ENCODE data around the gene BPIFB4. TPM values are rescaled to one million over a fixed set of nuclear protein-coding genes. Genes with fewer than 3 reads are reported as not detected.

The BPIFB4 gene
- polyA plus RNA-seq, 3 donors = not detected

- no peak for DNase-seq (ENCODE audit: low read depth in 3 of 3, low spot score in 2 of 3)
Observed at GRCh38 chr20:33059741-33060390, 19.6 kb upstream of the BPIFB4 start.

- DNase-seq (ENCODE audit: low read depth in 3 of 3, low spot score in 2 of 3) = no peak
Observed at GRCh38 chr20:33061658-33062028, 17.8 kb upstream of the BPIFB4 start.

GRCh38 chr20:33062105-33062824 lies 17.2 kb upstream of the BPIFB4 start:
- no peak for DNase-seq (ENCODE audit: low read depth in 3 of 3, low spot score in 2 of 3)

- no peak for DNase-seq (ENCODE audit: low read depth in 3 of 3, low spot score in 2 of 3)
Observed at GRCh38 chr20:33062825-33063149, 16.7 kb upstream of the BPIFB4 start.

GRCh38 chr20:33063271-33063670 lies 16.2 kb upstream of the BPIFB4 start:
- DNase-seq (ENCODE audit: low read depth in 3 of 3, low spot score in 2 of 3) = no peak

GRCh38 chr20:33064572-33065287 lies 14.7 kb upstream of the BPIFB4 start:
- DNase-seq (ENCODE audit: low read depth in 3 of 3, low spot score in 2 of 3) = no peak

GRCh38 chr20:33065785-33066184 lies 13.7 kb upstream of the BPIFB4 start:
- DNase-seq (ENCODE audit: low read depth in 3 of 3, low spot score in 2 of 3) = no peak

GRCh38 chr20:33067806-33068205 lies 11.6 kb upstream of the BPIFB4 start:
- no peak for DNase-seq (ENCODE audit: low read depth in 3 of 3, low spot score in 2 of 3)

- DNase-seq (ENCODE audit: low read depth in 3 of 3, low spot score in 2 of 3) = no peak
Observed at GRCh38 chr20:33068251-33068939, 11.0 kb upstream of the BPIFB4 start.

- no peak for DNase-seq (ENCODE audit: low read depth in 3 of 3, low spot score in 2 of 3)
Observed at GRCh38 chr20:33069673-33070072, 9.8 kb upstream of the BPIFB4 start.

GRCh38 chr20:33070111-33071053 lies 9.1 kb upstream of the BPIFB4 start:
- DNase-seq (ENCODE audit: low read depth in 3 of 3, low spot score in 2 of 3) = no peak

GRCh38 chr20:33071198-33071597 lies 8.2 kb upstream of the BPIFB4 start:
- no peak for DNase-seq (ENCODE audit: low read depth in 3 of 3, low spot score in 2 of 3)

GRCh38 chr20:33072362-33072761 lies 7.1 kb upstream of the BPIFB4 start:
- DNase-seq (ENCODE audit: low read depth in 3 of 3, low spot score in 2 of 3) = no peak

- no peak for DNase-seq (ENCODE audit: low read depth in 3 of 3, low spot score in 2 of 3)
Observed at GRCh38 chr20:33072813-33073212, 6.6 kb upstream of the BPIFB4 start.

- DNase-seq (ENCODE audit: low read depth in 3 of 3, low spot score in 2 of 3) = no peak
Observed at GRCh38 chr20:33074675-33075074, 4.8 kb upstream of the BPIFB4 start.

GRCh38 chr20:33075281-33075680 lies 4.2 kb upstream of the BPIFB4 start:
- no peak for DNase-seq (ENCODE audit: low read depth in 3 of 3, low spot score in 2 of 3)

GRCh38 chr20:33076662-33077372 lies 2.6 kb upstream of the BPIFB4 start:
- no peak for DNase-seq (ENCODE audit: low read depth in 3 of 3, low spot score in 2 of 3)

- no peak for DNase-seq (ENCODE audit: low read depth in 3 of 3, low spot score in 2 of 3)
Observed at GRCh38 chr20:33081411-33082154, 2.1 kb downstream of the BPIFB4 start.

GRCh38 chr20:33082546-33082945 lies 3.1 kb downstream of the BPIFB4 start:
- no peak for DNase-seq (ENCODE audit: low read depth in 3 of 3, low spot score in 2 of 3)

Measured in right renal cortex interstitium (tissue), 3 donors.